ENCODE results near the gene KCNK5.

Gene KCNK5

GRCh38 chr6:39215640-39216158, 13.6 kb downstream of the KCNK5 start:
- DNase-seq = no peak

- no peak for DNase-seq
These were observed 14.2 kb downstream of the KCNK5 start for GRCh38 chr6:39214846-39215639.

GRCh38 chr6:39214120-39214813, 15.0 kb downstream of the KCNK5 start:
- no peak for DNase-seq

GRCh38 chr6:39213195-39213920, 15.9 kb downstream of the KCNK5 start:
- DNase-seq = no peak

GRCh38 chr6:39211183-39211582, 18.1 kb downstream of the KCNK5 start:
- DNase-seq = no peak

- DNase-seq = no peak
These were observed 18.8 kb downstream of the KCNK5 start for GRCh38 chr6:39210450-39210849.

GRCh38 chr6:39209911-39210310, 19.4 kb downstream of the KCNK5 start:
- no peak for DNase-seq

GRCh38 chr6:39209360-39209811, 19.9 kb downstream of the KCNK5 start:
- no peak for DNase-seq

GRCh38 chr6:39208223-39208739, 21.0 kb downstream of the KCNK5 start:
- DNase-seq = no peak

- DNase-seq = no peak
These were observed 21.7 kb downstream of the KCNK5 start for GRCh38 chr6:39207416-39208222.

- no peak for DNase-seq
These were observed 23.0 kb downstream of the KCNK5 start for GRCh38 chr6:39206250-39206721.

GRCh38 chr6:39204646-39205244, 24.5 kb downstream of the KCNK5 start:
- no peak for DNase-seq

GRCh38 chr6:39204160-39204495, 25.1 kb downstream of the KCNK5 start:
- no peak for DNase-seq

GRCh38 chr6:39203436-39204159, 25.7 kb downstream of the KCNK5 start:
- DNase-seq = no peak

- DNase-seq = no peak
These were observed 27.1 kb downstream of the KCNK5 start for GRCh38 chr6:39202166-39202565.

- no peak for DNase-seq
These were observed 28.7 kb downstream of the KCNK5 start for GRCh38 chr6:39200498-39201020.

- no peak for DNase-seq
These were observed 29.3 kb downstream of the KCNK5 start for GRCh38 chr6:39199976-39200375.

- DNase-seq = no peak
These were observed 29.9 kb downstream of the KCNK5 start for GRCh38 chr6:39199231-39199940.

- DNase-seq = no peak
These were observed 30.7 kb downstream of the KCNK5 start for GRCh38 chr6:39198528-39198927.

- DNase-seq = no peak
These were observed 31.3 kb downstream of the KCNK5 start for GRCh38 chr6:39197922-39198500.

Data from effector CD8-positive, alpha-beta T cell (primary cell).